B cell (primary cell): ENCODE measurements around the gene FANCM.

Experiments
- CTCF ChIP-seq: fragments of 200-600 bp; IDR thresholded peaks from one replicate; pipeline ENCODE4 v1.8.0; 2022; ENCODE audit warnings: antibody characterized with exemption, mild to moderate bottlenecking
- EZH2 ChIP-seq: IDR thresholded peaks from 2 replicates; pipeline ENCODE4 v1.6.1; 2012; ENCODE audit warnings: borderline replicate concordance, low read depth, mild to moderate bottlenecking, moderate library complexity, low read length; ENCODE audit not compliant: insufficient read depth, poor library complexity, severe bottlenecking

GRCh38 chr14:45201905-45202304 is 66.2 kb downstream of the FANCM start:
- TF ChIP-seq CTCF (no peak), EZH2 (no peak)
